Limb (tissue), 2 donors: Measurements from ENCODE around the gene HOXA7.

Source experiments
- DNase-seq, 2 donors: peaks; one replicate each; pipeline ENCODE4 v3.0.0-alpha.2; 2016; ENCODE audit errors: extremely low spot score in 2 of 2

HOXA7 gene

GRCh38 chr7:27122077-27122910, 34.2 kb downstream of the HOXA7 start:
- peak in 1 of 2 donors; percentile 63 for DNase-seq

GRCh38 chr7:27121684-27122076, 34.8 kb downstream of the HOXA7 start:
- DNase-seq = no peak

- DNase-seq = peak in 1 of 2 donors; percentile 16
These were observed 37.0 kb downstream of the HOXA7 start for GRCh38 chr7:27119412-27119911.

- DNase-seq = peak in 1 of 2 donors; percentile 38
These were observed 37.9 kb downstream of the HOXA7 start for GRCh38 chr7:27118580-27118979.

GRCh38 chr7:27117887-27118491, 38.5 kb downstream of the HOXA7 start:
- peak in 1 of 2 donors; percentile 55 for DNase-seq

GRCh38 chr7:27116962-27117886, 39.3 kb downstream of the HOXA7 start:
- peak in 1 of 2 donors; percentile 55 for DNase-seq

- peak in 1 of 2 donors; percentile 67 for DNase-seq
These were observed 40.2 kb downstream of the HOXA7 start for GRCh38 chr7:27116031-27116961.

- DNase-seq = peak in 1 of 2 donors; percentile 70
These were observed 41.1 kb downstream of the HOXA7 start for GRCh38 chr7:27115221-27116026.

- DNase-seq = no peak
These were observed 41.6 kb downstream of the HOXA7 start for GRCh38 chr7:27114881-27115220.

- DNase-seq = peak in 1 of 2 donors; percentile 83
These were observed 42.3 kb downstream of the HOXA7 start for GRCh38 chr7:27113991-27114769.

- DNase-seq = peak; percentile 78 to 84
These were observed 43.2 kb downstream of the HOXA7 start for GRCh38 chr7:27112955-27113949.

- no peak for DNase-seq
These were observed 44.1 kb downstream of the HOXA7 start for GRCh38 chr7:27112361-27112760.

- no peak for DNase-seq
These were observed 44.7 kb downstream of the HOXA7 start for GRCh38 chr7:27111751-27112277.

- DNase-seq = peak in 1 of 2 donors; percentile 66
These were observed 45.3 kb downstream of the HOXA7 start for GRCh38 chr7:27111042-27111750.

- DNase-seq = peak; percentile 81 to 89
These were observed 46.1 kb downstream of the HOXA7 start for GRCh38 chr7:27110186-27111031.
